ENCODE measurements around the gene MYO7A.

MYO7A gene

GRCh38 chr11:77188633-77189491 is 60.8 kb downstream of the MYO7A start:
- no peak for TF ChIP-seq CTCF (IDR thresholded peaks at IDR 0.05; ENCODE audit: low read length, missing control alignments)
- H3K4me3 ChIP-seq (replicated peaks; ENCODE audit: low read depth, low read length), result no peak overlapping the region
- DNase-seq (ENCODE audit: low read depth), result no peak

- H3K4me3 ChIP-seq (replicated peaks; ENCODE audit: low read depth, low read length), result no peak overlapping the region
- no peak for TF ChIP-seq CTCF (IDR thresholded peaks at IDR 0.05; ENCODE audit: low read length, missing control alignments)
- no peak for DNase-seq (ENCODE audit: low read depth)
Observed at GRCh38 chr11:77189588-77190210, 61.7 kb downstream of the MYO7A start.

- TF ChIP-seq CTCF (IDR thresholded peaks at IDR 0.05; ENCODE audit: low read length, missing control alignments), result no peak
- no peak for DNase-seq (ENCODE audit: low read depth)
- no peak overlapping the region for H3K4me3 ChIP-seq (replicated peaks; ENCODE audit: low read depth, low read length)
Observed at GRCh38 chr11:77190331-77191075, 62.5 kb downstream of the MYO7A start.

GRCh38 chr11:77191429-77191822 is 63.4 kb downstream of the MYO7A start:
- H3K4me3 ChIP-seq (replicated peaks; ENCODE audit: low read depth, low read length), result peak overlapping the region; percentile 24
- TF ChIP-seq CTCF (IDR thresholded peaks at IDR 0.05; ENCODE audit: low read length, missing control alignments), result no peak
- DNase-seq (ENCODE audit: low read depth), result no peak

- DNase-seq (ENCODE audit: low read depth), result peak; percentile 60
- peak overlapping the region; percentile 24 for H3K4me3 ChIP-seq (replicated peaks; ENCODE audit: low read depth, low read length)
- TF ChIP-seq CTCF (IDR thresholded peaks at IDR 0.05; ENCODE audit: low read length, missing control alignments), result peak; percentile 66
Observed at GRCh38 chr11:77191823-77192495, 63.9 kb downstream of the MYO7A start.

- no peak for TF ChIP-seq CTCF (IDR thresholded peaks at IDR 0.05; ENCODE audit: low read length, missing control alignments)
- no peak for DNase-seq (ENCODE audit: low read depth)
- no peak overlapping the region for H3K4me3 ChIP-seq (replicated peaks; ENCODE audit: low read depth, low read length)
Observed at GRCh38 chr11:77193167-77193566, 65.1 kb downstream of the MYO7A start.

Measured in fibroblast of pulmonary artery (primary cell).